ENCODE results near the gene MFAP4. TPM values are rescaled to one million over a fixed set of nuclear protein-coding genes. Genes with fewer than 3 reads are reported as not detected.

The MFAP4 gene
- total and polyA plus RNA-seq, 11 donors: 15.7 to 84.3 (median 35.7) TPM

- DNase-seq (peak; percentile 99), ATAC-seq (peak; percentile 92 to 98 (median 96))
- peak in 1 of 2 donors; percentile 44 for TF ChIP-seq POLR2A (IDR thresholded peaks at IDR 0.05)
- peak in 4 of 12 donors; percentile 5 to 33 (median 20) for TF ChIP-seq CTCF (IDR thresholded peaks at IDR 0.05)
- WGBS, 4 donors: 0% methylated on average over 22 to 67 of the region's 67 CpGs
- Histone ChIP-seq H3K27ac (peak overlapping the region; percentile 71 to 99 (median 94)), H3K27me3 (no peaks in the 10 kb centered on the region), H3K9me3 (no peaks in the 10 kb centered on the region), H3K4me3 (peak overlapping the region; percentile 65 to 97 (median 80)), H3K4me1 (peaks cover 0 to 30% (median 17%) of the 10 kb centered on the region in 12 donors), H3K36me3 (peaks cover 0 to 37% (median 34%) of the 10 kb centered on the region in 9 donors)
- intact Hi-C loops (cut with DNase I): loop anchor here in 1 of 10 donors (5.0 to 10.0 kb wide), 2 partner anchors 69 to 267 kb away; partner anchors contain the start of gene ALDH3A2
Observed at GRCh38 chr17:19377602-19378415, 9.2 kb downstream of the MFAP4 start.

GRCh38 chr17:19376811-19377210, 10.2 kb downstream of the MFAP4 start:
- Histone ChIP-seq H3K4me3 (peak overlapping the region in 11 of 12 donors; percentile 39 to 97 (median 80)), H3K9me3 (no peaks in the 10 kb centered on the region), H3K27ac (peak overlapping the region; percentile 71 to 99 (median 94)), H3K36me3 (peaks cover 0 to 27% (median 25%) of the 10 kb centered on the region in 9 donors), H3K27me3 (no peaks in the 10 kb centered on the region), H3K4me1 (peaks cover 0 to 35% (median 15%) of the 10 kb centered on the region in 12 donors)
- ATAC-seq (no peak), DNase-seq (no peak)
- intact Hi-C loops (cut with DNase I): loop anchor here in 1 of 10 donors (5.0 to 10.0 kb wide), 2 partner anchors 70 to 268 kb away; partner anchors contain the start of gene ALDH3A2
- TF ChIP-seq POLR2A (IDR thresholded peaks at IDR 0.05): no peak
- WGBS, 4 donors: 41 to 57% (median 50%) methylated on average over 2 of the region's 2 CpGs

GRCh38 chr17:19375732-19376131, 11.3 kb downstream of the MFAP4 start:
- TF ChIP-seq CTCF (IDR thresholded peaks at IDR 0.05) (no peak), POLR2A (IDR thresholded peaks at IDR 0.05) (no peak)
- Histone ChIP-seq H3K4me3 (no peak overlapping the region), H3K27me3 (no peaks in the 10 kb centered on the region), H3K36me3 (peaks cover 0 to 16% (median 14%) of the 10 kb centered on the region in 9 donors), H3K27ac (no peak overlapping the region), H3K4me1 (peaks cover 2 to 46% (median 22%) of the 10 kb centered on the region in 12 donors), H3K9me3 (no peaks in the 10 kb centered on the region)
- intact Hi-C loops (cut with DNase I): loop anchor here in 1 of 10 donors (5.0 to 10.0 kb wide), 2 partner anchors 72 to 269 kb away; partner anchors contain the start of gene ALDH3A2
- WGBS, 4 donors: 92 to 100% (median 98%) methylated on average over 1 of the region's 1 CpG
- DNase-seq: no peak
- no peak for ATAC-seq

- Histone ChIP-seq H3K27me3 (no peaks in the 10 kb centered on the region), H3K9me3 (no peaks in the 10 kb centered on the region), H3K27ac (no peak overlapping the region), H3K36me3 (no peaks in the 10 kb centered on the region), H3K4me3 (no peak overlapping the region), H3K4me1 (peaks cover 4 to 50% (median 28%) of the 10 kb centered on the region in 12 donors)
- intact Hi-C loops (cut with DNase I): loop anchor here in 2 of 10 donors (5.0 to 10.0 kb wide), 2 partner anchors 38 to 271 kb away; partner anchors contain the start of genes ALDH3A2 (in 1 of the 2) and RNF112 (in 1 of the 2)
- TF ChIP-seq CTCF (IDR thresholded peaks at IDR 0.05) (no peak), POLR2A (IDR thresholded peaks at IDR 0.05) (no peak)
- 87 to 92% (median 90%) methylated on average over 5 of the region's 5 CpGs for WGBS, 4 donors
- ATAC-seq: no peak
- no peak for DNase-seq
Observed at GRCh38 chr17:19374136-19374535, 12.9 kb downstream of the MFAP4 start.

All from heart left ventricle (tissue), 16 donors.